Keratinocyte (primary cell): Measurements from ENCODE around the gene PRIMPOL.

Experiments
- CTCF ChIP-seq, 3 experiments: IDR thresholded peaks in 1 of 3; conservative IDR thresholded peaks in 1 of 3; optimal IDR thresholded peaks in 1 of 3; 2 replicates in 2 of 3; 3 replicates in 1 of 3; pipeline versions ENCODE3 to v1.5.1; 2011; ENCODE audit warnings: low read length in 3 of 3, mild to moderate bottlenecking in 3 of 3, moderate library complexity in 2 of 3, control low read depth in 1 of 3, inconsistent platforms in 1 of 3; ENCODE audit not compliant: insufficient read depth in 2 of 3; ENCODE audit errors: extremely low read depth in 1 of 3
- EZH2 ChIP-seq: IDR thresholded peaks from one replicate; pipeline ENCODE4 v1.6.1; 2012; ENCODE audit warnings: inconsistent platforms, mild to moderate bottlenecking, low read length, moderate library complexity

- TF ChIP-seq CTCF (optimal IDR thresholded peaks at IDR 0.05 in 1 of 3, IDR thresholded peaks at IDR 0.05 in 1 of 3, conservative IDR thresholded peaks at IDR 0.05 in 1 of 3; ENCODE audit: extremely low read depth in 1 of 3, insufficient read depth in 2 of 3, low read length in 3 of 3) (no peak), EZH2 (no peak)
Measured at GRCh38 chr4:184674011-184674410, 24.5 kb downstream of the PRIMPOL start.
